H1 (cell line): ENCODE results near the gene FAM120B. TPM values are rescaled to one million over a fixed set of nuclear protein-coding genes. Genes with fewer than 3 reads are reported as not detected.

ENCODE experiments used
- CTCF ChIA-PET: fragments of 300-600 bp; sonication (Branson Sonifier 250); formaldehyde crosslinking; loops from one replicate; lab custom pipeline; 2021; ENCODE audit not compliant: partially characterized antibody; lab: Charles Lee
- POLR2A ChIA-PET: fragments of 300-600 bp; sonication (Branson Sonifier 250); formaldehyde crosslinking; loops from one replicate; lab custom pipeline; 2021; ENCODE audit warnings: inconsistent platforms; ENCODE audit not compliant: partially characterized antibody; lab: Charles Lee
- DNase-seq, 2 experiments: peaks; one replicate each; pipeline versions ENCODE4 v3.0.0 to v3.0.0-alpha.2; 2010 to 2022; ENCODE audit warnings: low spot score in 2 of 2, low read depth in 1 of 2, mixed read lengths in 1 of 2
- FAIRE-seq: peaks from 2 replicates; lab custom pipeline; 2011; peaks lifted over from hg19 to GRCh38; lab: Jason Lieb, UNC
- H2AFZ ChIP-seq: 2 replicates; pipeline ENCODE4 v1.8.1; 2012; ENCODE audit warnings: low read length, inconsistent platforms
- H2AK5ac ChIP-seq: 2 replicates; pipeline ENCODE4 v1.6.1; 2013; ENCODE audit warnings: low read depth, low read length
- H2BK120ac ChIP-seq: replicated peaks from 2 replicates; pipeline ENCODE3; 2013; ENCODE audit warnings: low read depth, low read length, inconsistent platforms
- H2BK12ac ChIP-seq: 2 replicates; pipeline ENCODE4 v1.6.1; 2013; ENCODE audit warnings: low read depth, low read length
- H2BK15ac ChIP-seq: 2 replicates; pipeline ENCODE4 v1.6.1; 2013; ENCODE audit warnings: low read length
- H2BK20ac ChIP-seq: 2 replicates; pipeline ENCODE4 v1.6.1; 2013; ENCODE audit warnings: low read length
- H2BK5ac ChIP-seq: 2 replicates; pipeline ENCODE4 v1.6.1; 2013; ENCODE audit warnings: low read depth, low read length
- H3K14ac ChIP-seq: 2 replicates; pipeline ENCODE4 v1.6.1; 2013; ENCODE audit warnings: inconsistent platforms; ENCODE audit not compliant: insufficient read length
- H3K18ac ChIP-seq: 2 replicates; pipeline ENCODE4 v1.6.1; 2013; ENCODE audit warnings: low read length; ENCODE audit errors: extremely low read depth
- H3K23ac ChIP-seq: 2 replicates; pipeline ENCODE4 v1.6.1; 2013; ENCODE audit warnings: inconsistent platforms; ENCODE audit not compliant: insufficient read length
- H3K23me2 ChIP-seq: 2 replicates; pipeline ENCODE4 v1.6.1; 2013; ENCODE audit warnings: low read depth, low read length
- H3K27ac ChIP-seq: 2 replicates; pipeline ENCODE4 v1.6.1; 2011; ENCODE audit warnings: low read depth, low read length, inconsistent platforms
- H3K27me3 ChIP-seq, 4 experiments: replicated peaks in 1 of 4; 1 replicate in 1 of 4; 2 replicates in 3 of 4; pipeline versions ENCODE4 v1.6.1 to v1.8.1; 2011 to 2013; ENCODE audit warnings: low read length in 3 of 4, mild to moderate bottlenecking in 3 of 4, inconsistent platforms in 2 of 4, mixed read lengths in 2 of 4, moderate library complexity in 1 of 4; ENCODE audit not compliant: control insufficient read depth in 3 of 4, insufficient read depth in 3 of 4; ENCODE audit errors: extremely low read depth in 1 of 4
- H3K36me3 ChIP-seq, 4 experiments: 2 replicates each; pipeline versions ENCODE4 v1.6.1 to v1.8.1; 2011 to 2013; ENCODE audit warnings: mild to moderate bottlenecking in 4 of 4, low read length in 3 of 4, moderate library complexity in 2 of 4, control low read depth in 1 of 4, inconsistent platforms in 1 of 4; ENCODE audit not compliant: insufficient read depth in 4 of 4, control insufficient read depth in 2 of 4
- H3K4ac ChIP-seq: replicated peaks from 2 replicates; pipeline ENCODE3; 2013; ENCODE audit warnings: low read length, low read depth, mixed read lengths, inconsistent platforms; ENCODE audit not compliant: insufficient read length
- H3K4me1 ChIP-seq, 4 experiments: replicated peaks in 1 of 4; 1 replicate in 1 of 4; 2 replicates in 3 of 4; pipeline versions ENCODE4 v1.6.1 to v1.8.1; 2011 to 2013; ENCODE audit warnings: low read length in 3 of 4, inconsistent platforms in 2 of 4, mixed read lengths in 1 of 4; ENCODE audit not compliant: insufficient read depth in 4 of 4, control insufficient read depth in 3 of 4
- H3K4me2 ChIP-seq, 2 experiments: 2 replicates each; pipeline versions ENCODE4 v1.6.1 to v1.8.1; 2011 to 2013; ENCODE audit warnings: low read depth in 2 of 2, low read length in 2 of 2, control low read depth in 1 of 2, inconsistent platforms in 1 of 2, mild to moderate bottlenecking in 1 of 2; ENCODE audit not compliant: insufficient read depth in 1 of 2
- H3K4me3 ChIP-seq, 4 experiments: fragments of 200-600, 300-600 bp in 1 of 4; sonication (generic), shearing (Covaris generic), sonication (Bioruptor Twin) in 1 of 4; 2 replicates each; pipeline versions ENCODE4 v1.5.1 to v1.8.1; 2011 to 2016; ENCODE audit warnings: low read length in 4 of 4, low read depth in 3 of 4, control low read depth in 2 of 4, inconsistent platforms in 2 of 4, mild to moderate bottlenecking in 2 of 4, mixed read lengths in 1 of 4, moderate library complexity in 1 of 4; ENCODE audit not compliant: insufficient read depth in 2 of 4; ENCODE audit errors: extremely low read depth in 1 of 4
- H3K56ac ChIP-seq: replicated peaks from 2 replicates; pipeline ENCODE3; 2013; ENCODE audit warnings: low read depth, mild to moderate bottlenecking, mixed read lengths, low read length, inconsistent platforms; ENCODE audit not compliant: insufficient read length
- H3K79me1 ChIP-seq: 2 replicates; pipeline ENCODE4 v1.6.1; 2013; ENCODE audit warnings: low read depth, low read length, control low read depth
- H3K79me2 ChIP-seq, 2 experiments: 2 replicates each; pipeline versions ENCODE4 v1.6.1 to v1.8.1; 2012 to 2013; ENCODE audit warnings: low read length in 2 of 2, mild to moderate bottlenecking in 2 of 2, inconsistent platforms in 1 of 2; ENCODE audit not compliant: insufficient read depth in 2 of 2, control insufficient read depth in 1 of 2
- H3K9ac ChIP-seq, 4 experiments: replicated peaks in 1 of 4; 1 replicate in 1 of 4; 2 replicates in 3 of 4; pipeline versions ENCODE4 v1.6.1 to v1.8.1; 2011 to 2013; ENCODE audit warnings: low read depth in 3 of 4, low read length in 3 of 4, control low read depth in 2 of 4, mild to moderate bottlenecking in 2 of 4, moderate library complexity in 2 of 4, inconsistent platforms in 1 of 4; ENCODE audit errors: extremely low read depth in 1 of 4
- H3K9me3 ChIP-seq, 2 experiments: 2 replicates each; pipeline versions ENCODE4 v1.6.1 to v1.8.1; 2012 to 2013; ENCODE audit warnings: mild to moderate bottlenecking in 2 of 2, moderate library complexity in 2 of 2, control low read depth in 1 of 2, inconsistent platforms in 1 of 2, low read depth in 1 of 2, low read length in 1 of 2, mixed read lengths in 1 of 2; ENCODE audit not compliant: insufficient read depth in 2 of 2
- H4K20me1 ChIP-seq, 2 experiments: replicated peaks in 1 of 2; 2 replicates each; pipeline versions ENCODE3 to v1.8.1; 2011 to 2013; ENCODE audit warnings: inconsistent platforms in 2 of 2, low read length in 2 of 2, mild to moderate bottlenecking in 1 of 2; ENCODE audit not compliant: insufficient read depth in 2 of 2, control insufficient read depth in 1 of 2
- H4K5ac ChIP-seq: 2 replicates; pipeline ENCODE4 v1.6.1; 2013; ENCODE audit warnings: low read length, low read depth, mixed read lengths, inconsistent platforms; ENCODE audit not compliant: insufficient read length
- H4K8ac ChIP-seq: 2 replicates; pipeline ENCODE4 v1.8.0; 2013; ENCODE audit warnings: mild to moderate bottlenecking, moderate library complexity, low read length, inconsistent platforms; ENCODE audit not compliant: insufficient read depth; ENCODE audit errors: extremely low read depth
- H4K91ac ChIP-seq: replicated peaks from 2 replicates; pipeline ENCODE3; 2013; ENCODE audit warnings: low read length, mixed read lengths, inconsistent platforms; ENCODE audit not compliant: insufficient read length
- BACH1 ChIP-seq: IDR thresholded peaks from 2 replicates; pipeline ENCODE4 v1.6.1; 2012; ENCODE audit warnings: low read length, improper control_type of control experiment
- BRCA1 ChIP-seq: IDR thresholded peaks from 2 replicates; pipeline ENCODE4 v1.6.1; 2012; ENCODE audit warnings: low read depth, low read length, improper control_type of control experiment
- CHD1 ChIP-seq: IDR thresholded peaks from 2 replicates; pipeline ENCODE4 v1.6.1; 2012; ENCODE audit warnings: low read depth, low read length, improper control_type of control experiment
- EGR1 ChIP-seq: IDR thresholded peaks from 2 replicates; pipeline ENCODE4 v1.6.1; 2011; ENCODE audit warnings: low read depth, low read length, borderline replicate concordance
- HDAC2 ChIP-seq, 2 experiments: fragments of 300-600 bp in 1 of 2; sonication (generic) in 1 of 2; IDR thresholded peaks; 2 replicates each; pipeline ENCODE4 v1.6.1; 2011 to 2012; ENCODE audit warnings: low read depth in 2 of 2, low read length in 2 of 2, mild to moderate bottlenecking in 2 of 2, moderate library complexity in 2 of 2, borderline replicate concordance in 1 of 2, inconsistent platforms in 1 of 2
- NRF1 ChIP-seq: IDR thresholded peaks from 2 replicates; pipeline ENCODE4 v1.6.1; 2011; ENCODE audit warnings: mild to moderate bottlenecking, low read depth, low read length, improper control_type of control experiment
- RAD21 ChIP-seq, 2 experiments: IDR thresholded peaks in 1 of 2; conservative IDR thresholded peaks in 1 of 2; 2 replicates each; pipeline ENCODE4 v1.6.1; 2011; ENCODE audit warnings: low read depth in 2 of 2, low read length in 2 of 2, improper control_type of control experiment in 1 of 2, inconsistent platforms in 1 of 2, mild to moderate bottlenecking in 1 of 2, moderate library complexity in 1 of 2
- RNF2 ChIP-seq: fragments of 200-900, 300-1000 bp; sonication (generic); IDR thresholded peaks from 2 replicates; pipeline ENCODE4 v1.7.1; 2016; ENCODE audit warnings: borderline replicate concordance, low read depth, mild to moderate bottlenecking, antibody characterized with exemption, low read length; ENCODE audit not compliant: poor library complexity, severe bottlenecking; ENCODE audit errors: missing control alignments
- SIN3A ChIP-seq, 2 experiments: IDR thresholded peaks in 1 of 2; conservative IDR thresholded peaks in 1 of 2; 2 replicates each; pipeline ENCODE4 v1.6.1; 2011 to 2012; ENCODE audit warnings: low read length in 2 of 2, improper control_type of control experiment in 1 of 2, low read depth in 1 of 2, mild to moderate bottlenecking in 1 of 2
- SUZ12 ChIP-seq: fragments of 200-600 bp; sonication (generic); IDR thresholded peaks from 2 replicates; pipeline ENCODE4 v1.6.1; 2012; ENCODE audit warnings: mild to moderate bottlenecking, inconsistent platforms, low read length, moderate library complexity, mixed read lengths
- WGBS, 2 experiments: shearing (Covaris generic) in 1 of 2; methylation state at CpG; one replicate each; pipeline versions ENCODE4 v1.1.6 to v1.1.7; 2013 to 2015; ENCODE audit warnings: low lambda C conversion rate in 2 of 2, mixed read lengths in 2 of 2, inconsistent platforms in 1 of 2, low coverage in 1 of 2, missing lambda C conversion rate in 1 of 2; ENCODE audit not compliant: insufficient replicate concordance in 2 of 2, insufficient coverage in 1 of 2, insufficient read length in 1 of 2; ENCODE audit errors: extremely low coverage in 1 of 2, missing lambda C conversion rate in 1 of 2; 5-methylcytosine and 5-hydroxymethylcytosine counted together
- polyA plus RNA-seq, 7 experiments: library from polyadenylated mRNA; depleted of rRNA in 3 of 7; stranded (reverse) in 5 of 7; unstranded in 2 of 7; fragments of >200 nt in 5 of 7; fragments of 200-250 nt in 2 of 7; gene quantifications; 1 replicate in 5 of 7; 2 replicates in 1 of 7; 4 replicates in 1 of 7; pipeline versions ENCODE4 v1.2.1 to v1.2.3, GENCODE V29; 2011 to 2013; ENCODE audit warnings: missing spikeins in 2 of 7, mixed read lengths in 2 of 7
- total RNA-seq: library from RNA; stranded (reverse); fragmentation: NEBNext Ultra II Directional; extraction: Animal tissue kit (Norgen Biotek cat#: 25700); gene quantifications from 2 replicates; pipeline ENCODE4 v1.2.1, GENCODE V29; 2021
- TF ChIP-seq, protein P1 (sequence below): IDR thresholded peaks from 2 replicates; pipeline ENCODE4 v1.6.1; 2012; ENCODE audit warnings: low read length, inconsistent platforms

The FAM120B gene
- total and polyA plus RNA-seq, 2 of the 8 experiments (the other 6 are each of a cell fraction or from before 2014, with no cell fraction given) = 5.1 to 12.5 TPM

DNA sequence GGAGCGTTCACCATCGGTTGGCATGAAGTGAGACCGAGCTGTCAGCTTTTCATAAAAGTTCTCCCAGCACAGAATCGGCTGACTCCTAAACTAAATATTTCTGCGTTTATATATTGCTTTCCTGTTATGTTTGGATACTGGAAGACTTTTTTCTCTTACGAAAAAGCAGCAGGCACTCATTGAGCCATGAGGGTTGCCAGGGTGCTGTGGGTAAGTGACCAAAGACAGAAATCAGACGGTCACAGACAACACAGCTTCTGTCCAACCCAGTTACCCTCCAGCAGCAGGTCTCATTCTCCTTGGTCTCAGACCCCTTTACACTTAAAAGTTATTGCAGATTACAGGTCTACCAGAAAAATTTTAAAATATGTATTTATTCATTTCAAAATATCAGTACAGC lies 113.7 kb downstream of the FAM120B start:
- H3K9me3 ChIP-seq = no peaks in the 10 kb centered on the region
- no peak overlapping the region for H2AFZ ChIP-seq
- H4K8ac ChIP-seq = no peak overlapping the region
- no peaks in the 10 kb centered on the region for H3K36me3 ChIP-seq
- no peak overlapping the region for H3K4me3 ChIP-seq
- no peak overlapping the region for H3K23ac ChIP-seq
- WGBS, 2 experiments = 84% methylated on average over 7 of the region's 7 CpGs; no CpG with 5 or more reads in 1 of the 2 experiments
- no peaks in the 10 kb centered on the region for H4K20me1 ChIP-seq
- H2BK15ac ChIP-seq = no peak overlapping the region
- H2AK5ac ChIP-seq = no peak overlapping the region
- 0 out of 7 replicates have a peak, but pooled peaks cover 0 to 2% (median 0%) of the 10 kb centered on the region in 4 experiments for H3K27me3 ChIP-seq
- DNase-seq (no peak), FAIRE-seq (no peak)
- H3K27ac ChIP-seq = no peak overlapping the region
- no peak overlapping the region for H2BK120ac ChIP-seq
- no peak overlapping the region for H2BK5ac ChIP-seq
- no peak overlapping the region for H3K56ac ChIP-seq
- ChIA-PET POLR2A (no interaction called here), CTCF (no interaction called here)
- H3K4ac ChIP-seq = no peak overlapping the region
- no peak overlapping the region for H2BK20ac ChIP-seq
- H4K91ac ChIP-seq = no peak overlapping the region
- H3K79me2 ChIP-seq = no peaks in the 10 kb centered on the region
- no peaks in the 10 kb centered on the region for H3K23me2 ChIP-seq
- H2BK12ac ChIP-seq = no peak overlapping the region
- no peak overlapping the region for H3K9ac ChIP-seq
- H3K79me1 ChIP-seq = no peaks in the 10 kb centered on the region
- no peak overlapping the region for H3K14ac ChIP-seq
- peaks cover 0 to 4% (median 0%) of the 10 kb centered on the region in 4 experiments; a peak in 1 of 7 replicates for H3K4me1 ChIP-seq
- H3K18ac ChIP-seq = no peak overlapping the region
- no peak overlapping the region for H3K4me2 ChIP-seq
- H4K5ac ChIP-seq = no peak overlapping the region
- TF ChIP-seq HDAC2 (IDR thresholded peaks at IDR 0.05; ENCODE audit: borderline replicate concordance in 1 of 2, low read depth in 2 of 2, low read length in 2 of 2) (no peak), NRF1 (no peak), BACH1 (no peak), EGR1 (no peak), RNF2 (no peak), RAD21 (IDR thresholded peaks at IDR 0.05 in 1 of 2, conservative IDR thresholded peaks at IDR 0.05 in 1 of 2; ENCODE audit: low read depth in 2 of 2, low read length in 2 of 2) (no peak), SUZ12 (no peak), CHD1 (no peak), BRCA1 (no peak), SIN3A (conservative IDR thresholded peaks at IDR 0.05 in 1 of 2, IDR thresholded peaks at IDR 0.05 in 1 of 2; ENCODE audit: low read depth in 1 of 2, low read length in 2 of 2) (no peak)
- TF ChIP-seq, protein P1, sequence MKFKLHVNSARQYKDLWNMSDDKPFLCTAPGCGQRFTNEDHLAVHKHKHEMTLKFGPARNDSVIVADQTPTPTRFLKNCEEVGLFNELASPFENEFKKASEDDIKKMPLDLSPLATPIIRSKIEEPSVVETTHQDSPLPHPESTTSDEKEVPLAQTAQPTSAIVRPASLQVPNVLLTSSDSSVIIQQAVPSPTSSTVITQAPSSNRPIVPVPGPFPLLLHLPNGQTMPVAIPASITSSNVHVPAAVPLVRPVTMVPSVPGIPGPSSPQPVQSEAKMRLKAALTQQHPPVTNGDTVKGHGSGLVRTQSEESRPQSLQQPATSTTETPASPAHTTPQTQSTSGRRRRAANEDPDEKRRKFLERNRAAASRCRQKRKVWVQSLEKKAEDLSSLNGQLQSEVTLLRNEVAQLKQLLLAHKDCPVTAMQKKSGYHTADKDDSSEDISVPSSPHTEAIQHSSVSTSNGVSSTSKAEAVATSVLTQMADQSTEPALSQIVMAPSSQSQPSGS = no peak
